Panc1 (cell line): Measurements from ENCODE around the gene ITGB8. TPM values are rescaled to one million over a fixed set of nuclear protein-coding genes. Genes with fewer than 3 reads are reported as not detected.

Experiments used
- ATAC-seq: fragments of 200-7000 bp; cut with Tn5 transposase; 2 replicates; pipeline ENCODE4 v1.9.1; 2020; ENCODE audit warnings: mild to moderate bottlenecking, moderate library complexity
- BruUV-seq: library from RNA; stranded (reverse); fragments of 400-500 nt; replicated peaks from 2 replicates; lab custom pipeline; 2021; lab: Mats Ljungman, UMichigan
- CTCF ChIA-PET: fragments of 300-600 bp; sonication (Branson Sonifier 250); formaldehyde crosslinking; loops from one replicate; lab custom pipeline; 2022; ENCODE audit warnings: antibody characterized with exemption; lab: Charles Lee
- POLR2A ChIA-PET: fragments of 300-600 bp; sonication (Branson Sonifier 250); formaldehyde crosslinking; loops from one replicate; lab custom pipeline; 2022; ENCODE audit warnings: antibody characterized with exemption; lab: Charles Lee
- DNase-seq: peaks from one replicate; pipeline ENCODE4 v3.0.0-alpha.2; 2010; ENCODE audit warnings: low read depth, low spot score
- H3K27ac ChIP-seq: 2 replicates; pipeline ENCODE4 v1.5.1; 2011; ENCODE audit warnings: mild to moderate bottlenecking, low read length, inconsistent platforms
- H3K27me3 ChIP-seq: fragments of 200-500 bp; sonication (Bioruptor generic); 2 replicates; pipeline ENCODE4 v1.6.0; 2014; ENCODE audit warnings: low read length, inconsistent platforms; ENCODE audit not compliant: control insufficient read depth, insufficient read depth
- H3K36me3 ChIP-seq: fragments of 200-500 bp; sonication (Bioruptor generic); 2 replicates; pipeline ENCODE4 v1.5.1; 2014; ENCODE audit warnings: inconsistent platforms, mild to moderate bottlenecking, low read length, moderate library complexity; ENCODE audit not compliant: control insufficient read depth, insufficient read depth
- H3K4me1 ChIP-seq: 2 replicates; pipeline ENCODE4 v1.5.1; 2011; ENCODE audit warnings: inconsistent platforms, mild to moderate bottlenecking, low read length, moderate library complexity; ENCODE audit not compliant: control insufficient read depth, insufficient read depth
- H3K4me3 ChIP-seq, 2 experiments: 2 replicates each; pipeline ENCODE4 v1.5.1; 2011 to 2012; ENCODE audit warnings: low read depth in 2 of 2, low read length in 2 of 2, mild to moderate bottlenecking in 2 of 2, inconsistent platforms in 1 of 2, moderate library complexity in 1 of 2
- H3K9me3 ChIP-seq: fragments of 200-500 bp; sonication (Bioruptor generic); 2 replicates; pipeline ENCODE4 v1.5.1; 2014; ENCODE audit warnings: low read depth, mild to moderate bottlenecking, inconsistent platforms, low read length, moderate library complexity; ENCODE audit not compliant: control insufficient read depth, insufficient read depth
- CTCF ChIP-seq: fragments of 450-650 bp; IDR thresholded peaks from 2 replicates; pipeline ENCODE4 v1.5.1; 2017; ENCODE audit warnings: mild to moderate bottlenecking
- POLR2AphosphoS5 ChIP-seq: IDR thresholded peaks from 2 replicates; pipeline ENCODE4 v1.6.1; 2012; ENCODE audit warnings: mild to moderate bottlenecking, low read depth, low read length, moderate library complexity
- SIN3A ChIP-seq: IDR thresholded peaks from 2 replicates; pipeline ENCODE4 v1.6.1; 2012; ENCODE audit warnings: low read depth, mild to moderate bottlenecking, low read length, moderate library complexity, borderline replicate concordance; ENCODE audit not compliant: insufficient read depth
- TCF7L2 ChIP-seq: IDR thresholded peaks from 2 replicates; pipeline ENCODE4 v1.6.1; 2011; ENCODE audit warnings: mild to moderate bottlenecking, low read depth, low read length, inconsistent platforms
- in situ Hi-C: cut with HindIII; loops from 2 replicates; pipeline ENCODE4 v1.10.0; 2016; ENCODE audit warnings: low sequenced_read_pairs, low pct_unique_long_range_greater_than_20kb
- intact Hi-C: fragments of 100-400 bp; cut with micrococcal nuclease; formaldehyde crosslinking; loops from one replicate; pipeline ENCODE4 v1.10.0; 2022; ENCODE audit not compliant: unreplicated experiment
- total RNA-seq: library from RNA; stranded (reverse); gene quantifications from one replicate; pipeline ENCODE4 v1.2.1, GENCODE V29; 2021; ENCODE audit not compliant: unreplicated experiment
- TF ChIP-seq, protein P1 (sequence below), 2 experiments: IDR thresholded peaks; 2 replicates each; pipeline ENCODE4 v1.6.1; 2011 to 2012; ENCODE audit warnings: low read depth in 2 of 2, control low read depth in 1 of 2, low read length in 1 of 2, mild to moderate bottlenecking in 1 of 2, moderate library complexity in 1 of 2; ENCODE audit not compliant: insufficient read depth in 1 of 2

Gene ITGB8
- total RNA-seq, 1 experiment from 2014 or later, result 4.9 TPM

DNA sequence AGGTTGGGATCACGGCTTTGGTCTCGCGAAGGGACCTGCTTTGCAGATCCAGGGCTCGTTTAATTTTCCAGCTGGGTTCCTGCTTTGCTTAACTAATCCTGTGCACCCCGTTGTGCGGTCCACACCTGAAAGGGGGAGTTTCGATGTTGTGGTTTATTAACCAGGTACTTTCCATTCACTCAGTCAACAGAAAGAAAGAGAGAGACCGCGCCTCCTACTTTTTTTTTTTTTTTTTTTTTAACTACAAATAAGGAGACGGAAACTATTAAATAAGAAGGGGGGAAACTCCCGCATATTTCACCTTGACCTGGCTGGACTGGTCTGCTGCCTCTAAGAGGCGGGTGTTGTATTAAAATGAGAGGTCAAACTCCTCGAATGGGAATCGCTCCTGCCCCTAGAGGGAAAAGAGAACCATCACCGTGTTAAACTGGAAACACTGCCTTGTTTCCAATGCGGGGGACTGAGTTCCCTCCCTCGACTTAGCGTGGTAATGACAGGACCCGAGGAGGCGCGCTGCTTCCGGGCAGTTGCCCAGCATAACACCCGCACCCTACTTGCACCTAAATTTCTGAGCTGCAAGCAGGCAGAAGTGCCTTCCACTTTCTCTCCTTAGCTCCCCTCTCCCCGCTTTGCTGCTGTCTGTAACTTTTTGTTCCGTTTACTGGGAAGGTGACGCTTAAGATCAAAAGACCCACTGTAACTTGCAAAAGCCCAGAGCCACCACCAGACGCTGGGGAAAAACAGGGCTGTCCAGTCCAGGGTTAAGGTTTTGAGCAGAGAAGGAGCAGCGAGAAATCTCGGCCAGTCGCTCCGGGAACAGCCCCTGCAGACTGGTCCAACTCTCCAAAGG lies 1.1 kb upstream of the ITGB8 start:
- H3K4me3 ChIP-seq, result peak overlapping the region; percentile 64 to 76
- peak overlapping the region; percentile 45; the same call in 1 of the 2 replicates for H3K27ac ChIP-seq
- peaks cover 19% of the 10 kb centered on the region for H3K27me3 ChIP-seq
- no peaks in the 10 kb centered on the region for H3K9me3 ChIP-seq
- intact Hi-C loops (loop anchor here (5.0 kb wide), 1 partner anchor 258 kb away; no protein-coding TSS in a partner anchor), in situ Hi-C loops (no loop called here)
- H3K4me1 ChIP-seq, result peaks cover 8% of the 10 kb centered on the region; the same call in 1 of the 2 replicates
- peak; percentile 79 for ATAC-seq
- CTCF ChIA-PET, result interaction anchor here (0.5 to 1.4 kb wide), 3 partner anchors 18 to 620 kb away, joined by 3 to 4 read pairs (median 3); no protein-coding TSS in a partner anchor
- DNase-seq, result no peak
- no TSS peak for BruUV-seq
- POLR2A ChIA-PET, result interaction anchor here (0.7 kb wide), 1 partner anchor 58 kb away, joined by 4 read pairs; no protein-coding TSS in a partner anchor
- no peaks in the 10 kb centered on the region; the same call in 1 of the 2 replicates for H3K36me3 ChIP-seq
- TF ChIP-seq TCF7L2 (peak; percentile 74), POLR2AphosphoS5 (no peak), CTCF (peak; percentile 41), SIN3A (no peak)
- TF ChIP-seq, protein P1, sequence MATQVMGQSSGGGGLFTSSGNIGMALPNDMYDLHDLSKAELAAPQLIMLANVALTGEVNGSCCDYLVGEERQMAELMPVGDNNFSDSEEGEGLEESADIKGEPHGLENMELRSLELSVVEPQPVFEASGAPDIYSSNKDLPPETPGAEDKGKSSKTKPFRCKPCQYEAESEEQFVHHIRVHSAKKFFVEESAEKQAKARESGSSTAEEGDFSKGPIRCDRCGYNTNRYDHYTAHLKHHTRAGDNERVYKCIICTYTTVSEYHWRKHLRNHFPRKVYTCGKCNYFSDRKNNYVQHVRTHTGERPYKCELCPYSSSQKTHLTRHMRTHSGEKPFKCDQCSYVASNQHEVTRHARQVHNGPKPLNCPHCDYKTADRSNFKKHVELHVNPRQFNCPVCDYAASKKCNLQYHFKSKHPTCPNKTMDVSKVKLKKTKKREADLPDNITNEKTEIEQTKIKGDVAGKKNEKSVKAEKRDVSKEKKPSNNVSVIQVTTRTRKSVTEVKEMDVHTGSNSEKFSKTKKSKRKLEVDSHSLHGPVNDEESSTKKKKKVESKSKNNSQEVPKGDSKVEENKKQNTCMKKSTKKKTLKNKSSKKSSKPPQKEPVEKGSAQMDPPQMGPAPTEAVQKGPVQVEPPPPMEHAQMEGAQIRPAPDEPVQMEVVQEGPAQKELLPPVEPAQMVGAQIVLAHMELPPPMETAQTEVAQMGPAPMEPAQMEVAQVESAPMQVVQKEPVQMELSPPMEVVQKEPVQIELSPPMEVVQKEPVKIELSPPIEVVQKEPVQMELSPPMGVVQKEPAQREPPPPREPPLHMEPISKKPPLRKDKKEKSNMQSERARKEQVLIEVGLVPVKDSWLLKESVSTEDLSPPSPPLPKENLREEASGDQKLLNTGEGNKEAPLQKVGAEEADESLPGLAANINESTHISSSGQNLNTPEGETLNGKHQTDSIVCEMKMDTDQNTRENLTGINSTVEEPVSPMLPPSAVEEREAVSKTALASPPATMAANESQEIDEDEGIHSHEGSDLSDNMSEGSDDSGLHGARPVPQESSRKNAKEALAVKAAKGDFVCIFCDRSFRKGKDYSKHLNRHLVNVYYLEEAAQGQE (IDR thresholded peaks at IDR 0.05; ENCODE audit: insufficient read depth in 1 of 2, low read depth in 2 of 2, low read length in 1 of 2), result no peak

GRCh38 chr7:20330928-20331909 lies 519 bp downstream of the ITGB8 start:
- peak overlapping the region; percentile 64 to 76 for H3K4me3 ChIP-seq
- in situ Hi-C loops, result no loop called here
- DNase-seq (no peak), ATAC-seq (peak; percentile 66)
- TF ChIP-seq POLR2AphosphoS5 (no peak), SIN3A (peak; percentile 13; the same call in 1 of the 2 replicates)
- H3K27me3 ChIP-seq, result peaks cover 19% of the 10 kb centered on the region
- no TSS peak for BruUV-seq
- peaks cover 8% of the 10 kb centered on the region; the same call in 1 of the 2 replicates for H3K4me1 ChIP-seq
- no peaks in the 10 kb centered on the region; the same call in 1 of the 2 replicates for H3K36me3 ChIP-seq
- CTCF ChIA-PET, result interaction anchor here (0.6 to 1.4 kb wide), 2 partner anchors 20 to 259 kb away, joined by 3 read pairs; no protein-coding TSS in a partner anchor
- POLR2A ChIA-PET, result no interaction called here
- no peaks in the 10 kb centered on the region for H3K9me3 ChIP-seq
- intact Hi-C loops, result no loop called here
- H3K27ac ChIP-seq, result no peak overlapping the region; the same call in 1 of the 2 replicates
